H1 (cell line): Measurements from ENCODE around the gene GOLGB1. TPM values are rescaled to one million over a fixed set of nuclear protein-coding genes. Genes with fewer than 3 reads are reported as not detected.

Experiments
- CTCF ChIA-PET: fragments of 300-600 bp; sonication (Branson Sonifier 250); formaldehyde crosslinking; loops from one replicate; lab custom pipeline; 2021; ENCODE audit not compliant: partially characterized antibody; lab: Charles Lee
- POLR2A ChIA-PET: fragments of 300-600 bp; sonication (Branson Sonifier 250); formaldehyde crosslinking; loops from one replicate; lab custom pipeline; 2021; ENCODE audit warnings: inconsistent platforms; ENCODE audit not compliant: partially characterized antibody; lab: Charles Lee
- DNase-seq, 2 experiments: peaks; one replicate each; pipeline versions ENCODE4 v3.0.0 to v3.0.0-alpha.2; 2010 to 2022; ENCODE audit warnings: low spot score in 2 of 2, low read depth in 1 of 2, mixed read lengths in 1 of 2
- FAIRE-seq: peaks from 2 replicates; lab custom pipeline; 2011; peaks lifted over from hg19 to GRCh38; lab: Jason Lieb, UNC
- H2AFZ ChIP-seq: 2 replicates; pipeline ENCODE4 v1.8.1; 2012; ENCODE audit warnings: low read length, inconsistent platforms
- H2AK5ac ChIP-seq: 2 replicates; pipeline ENCODE4 v1.6.1; 2013; ENCODE audit warnings: low read depth, low read length
- H2BK120ac ChIP-seq: replicated peaks from 2 replicates; pipeline ENCODE3; 2013; ENCODE audit warnings: low read depth, low read length, inconsistent platforms
- H2BK12ac ChIP-seq: 2 replicates; pipeline ENCODE4 v1.6.1; 2013; ENCODE audit warnings: low read depth, low read length
- H2BK15ac ChIP-seq: 2 replicates; pipeline ENCODE4 v1.6.1; 2013; ENCODE audit warnings: low read length
- H2BK20ac ChIP-seq: 2 replicates; pipeline ENCODE4 v1.6.1; 2013; ENCODE audit warnings: low read length
- H2BK5ac ChIP-seq: 2 replicates; pipeline ENCODE4 v1.6.1; 2013; ENCODE audit warnings: low read depth, low read length
- H3K14ac ChIP-seq: 2 replicates; pipeline ENCODE4 v1.6.1; 2013; ENCODE audit warnings: inconsistent platforms; ENCODE audit not compliant: insufficient read length
- H3K18ac ChIP-seq: 2 replicates; pipeline ENCODE4 v1.6.1; 2013; ENCODE audit warnings: low read length; ENCODE audit errors: extremely low read depth
- H3K23ac ChIP-seq: 2 replicates; pipeline ENCODE4 v1.6.1; 2013; ENCODE audit warnings: inconsistent platforms; ENCODE audit not compliant: insufficient read length
- H3K23me2 ChIP-seq: 2 replicates; pipeline ENCODE4 v1.6.1; 2013; ENCODE audit warnings: low read depth, low read length
- H3K27ac ChIP-seq: 2 replicates; pipeline ENCODE4 v1.6.1; 2011; ENCODE audit warnings: low read depth, low read length, inconsistent platforms
- H3K27me3 ChIP-seq, 4 experiments: replicated peaks in 1 of 4; 1 replicate in 1 of 4; 2 replicates in 3 of 4; pipeline versions ENCODE4 v1.6.1 to v1.8.1; 2011 to 2013; ENCODE audit warnings: low read length in 3 of 4, mild to moderate bottlenecking in 3 of 4, inconsistent platforms in 2 of 4, mixed read lengths in 2 of 4, moderate library complexity in 1 of 4; ENCODE audit not compliant: control insufficient read depth in 3 of 4, insufficient read depth in 3 of 4; ENCODE audit errors: extremely low read depth in 1 of 4
- H3K36me3 ChIP-seq, 4 experiments: 2 replicates each; pipeline versions ENCODE4 v1.6.1 to v1.8.1; 2011 to 2013; ENCODE audit warnings: mild to moderate bottlenecking in 4 of 4, low read length in 3 of 4, moderate library complexity in 2 of 4, control low read depth in 1 of 4, inconsistent platforms in 1 of 4; ENCODE audit not compliant: insufficient read depth in 4 of 4, control insufficient read depth in 2 of 4
- H3K4ac ChIP-seq: replicated peaks from 2 replicates; pipeline ENCODE3; 2013; ENCODE audit warnings: low read length, low read depth, mixed read lengths, inconsistent platforms; ENCODE audit not compliant: insufficient read length
- H3K4me1 ChIP-seq, 4 experiments: replicated peaks in 1 of 4; 1 replicate in 1 of 4; 2 replicates in 3 of 4; pipeline versions ENCODE4 v1.6.1 to v1.8.1; 2011 to 2013; ENCODE audit warnings: low read length in 3 of 4, inconsistent platforms in 2 of 4, mixed read lengths in 1 of 4; ENCODE audit not compliant: insufficient read depth in 4 of 4, control insufficient read depth in 3 of 4
- H3K4me2 ChIP-seq, 2 experiments: 2 replicates each; pipeline versions ENCODE4 v1.6.1 to v1.8.1; 2011 to 2013; ENCODE audit warnings: low read depth in 2 of 2, low read length in 2 of 2, control low read depth in 1 of 2, inconsistent platforms in 1 of 2, mild to moderate bottlenecking in 1 of 2; ENCODE audit not compliant: insufficient read depth in 1 of 2
- H3K4me3 ChIP-seq, 4 experiments: fragments of 200-600, 300-600 bp in 1 of 4; sonication (generic), shearing (Covaris generic), sonication (Bioruptor Twin) in 1 of 4; 2 replicates each; pipeline versions ENCODE4 v1.5.1 to v1.8.1; 2011 to 2016; ENCODE audit warnings: low read length in 4 of 4, low read depth in 3 of 4, control low read depth in 2 of 4, inconsistent platforms in 2 of 4, mild to moderate bottlenecking in 2 of 4, mixed read lengths in 1 of 4, moderate library complexity in 1 of 4; ENCODE audit not compliant: insufficient read depth in 2 of 4; ENCODE audit errors: extremely low read depth in 1 of 4
- H3K56ac ChIP-seq: replicated peaks from 2 replicates; pipeline ENCODE3; 2013; ENCODE audit warnings: low read depth, mild to moderate bottlenecking, mixed read lengths, low read length, inconsistent platforms; ENCODE audit not compliant: insufficient read length
- H3K79me1 ChIP-seq: 2 replicates; pipeline ENCODE4 v1.6.1; 2013; ENCODE audit warnings: low read depth, low read length, control low read depth
- H3K79me2 ChIP-seq, 2 experiments: 2 replicates each; pipeline versions ENCODE4 v1.6.1 to v1.8.1; 2012 to 2013; ENCODE audit warnings: low read length in 2 of 2, mild to moderate bottlenecking in 2 of 2, inconsistent platforms in 1 of 2; ENCODE audit not compliant: insufficient read depth in 2 of 2, control insufficient read depth in 1 of 2
- H3K9ac ChIP-seq, 4 experiments: replicated peaks in 1 of 4; 1 replicate in 1 of 4; 2 replicates in 3 of 4; pipeline versions ENCODE4 v1.6.1 to v1.8.1; 2011 to 2013; ENCODE audit warnings: low read depth in 3 of 4, low read length in 3 of 4, control low read depth in 2 of 4, mild to moderate bottlenecking in 2 of 4, moderate library complexity in 2 of 4, inconsistent platforms in 1 of 4; ENCODE audit errors: extremely low read depth in 1 of 4
- H3K9me3 ChIP-seq, 2 experiments: 2 replicates each; pipeline versions ENCODE4 v1.6.1 to v1.8.1; 2012 to 2013; ENCODE audit warnings: mild to moderate bottlenecking in 2 of 2, moderate library complexity in 2 of 2, control low read depth in 1 of 2, inconsistent platforms in 1 of 2, low read depth in 1 of 2, low read length in 1 of 2, mixed read lengths in 1 of 2; ENCODE audit not compliant: insufficient read depth in 2 of 2
- H4K20me1 ChIP-seq, 2 experiments: replicated peaks in 1 of 2; 2 replicates each; pipeline versions ENCODE3 to v1.8.1; 2011 to 2013; ENCODE audit warnings: inconsistent platforms in 2 of 2, low read length in 2 of 2, mild to moderate bottlenecking in 1 of 2; ENCODE audit not compliant: insufficient read depth in 2 of 2, control insufficient read depth in 1 of 2
- H4K5ac ChIP-seq: 2 replicates; pipeline ENCODE4 v1.6.1; 2013; ENCODE audit warnings: low read length, low read depth, mixed read lengths, inconsistent platforms; ENCODE audit not compliant: insufficient read length
- H4K8ac ChIP-seq: 2 replicates; pipeline ENCODE4 v1.8.0; 2013; ENCODE audit warnings: mild to moderate bottlenecking, moderate library complexity, low read length, inconsistent platforms; ENCODE audit not compliant: insufficient read depth; ENCODE audit errors: extremely low read depth
- H4K91ac ChIP-seq: replicated peaks from 2 replicates; pipeline ENCODE3; 2013; ENCODE audit warnings: low read length, mixed read lengths, inconsistent platforms; ENCODE audit not compliant: insufficient read length
- ASH2L ChIP-seq: fragments of 200-600, 300-600 bp; sonication (generic); IDR thresholded peaks from one replicate; pipeline ENCODE4 v1.7.1; 2017; ENCODE audit warnings: low read length
- CREB1 ChIP-seq: IDR thresholded peaks from 2 replicates; pipeline ENCODE4 v1.6.1; 2012; ENCODE audit warnings: inconsistent platforms
- CTBP2 ChIP-seq: IDR thresholded peaks from 2 replicates; pipeline ENCODE4 v1.7.0; 2011; ENCODE audit warnings: borderline replicate concordance, mild to moderate bottlenecking, moderate library complexity, mixed read lengths, low read length; ENCODE audit not compliant: insufficient read depth, insufficient read length
- E2F6 ChIP-seq: IDR thresholded peaks from 2 replicates; pipeline ENCODE4 v1.6.1; 2012; ENCODE audit warnings: inconsistent platforms
- GABPA ChIP-seq: IDR thresholded peaks from 2 replicates; pipeline ENCODE4 v1.6.1; 2011; ENCODE audit warnings: mild to moderate bottlenecking, low read length, moderate library complexity, borderline replicate concordance; ENCODE audit not compliant: insufficient read depth
- HDAC6 ChIP-seq: IDR thresholded peaks from one replicate; pipeline ENCODE4 v1.7.1; 2012; ENCODE audit warnings: low read depth, mild to moderate bottlenecking, inconsistent platforms, low read length, moderate library complexity
- KDM1A ChIP-seq: fragments of 200-600, 300-600 bp; sonication (generic); IDR thresholded peaks from 2 replicates; pipeline ENCODE4 v1.7.1; 2016; ENCODE audit warnings: mild to moderate bottlenecking, low read length, borderline replicate concordance
- KDM5A ChIP-seq: fragments of 200-600 bp; IDR thresholded peaks from 2 replicates; pipeline ENCODE4 v1.7.1; 2012; ENCODE audit warnings: mild to moderate bottlenecking, low read length, inconsistent platforms, mixed read lengths
- POLR2A ChIP-seq, 2 experiments: IDR thresholded peaks; 1 replicate in 1 of 2; 2 replicates in 1 of 2; pipeline ENCODE4 v1.6.1; 2011; ENCODE audit warnings: low read depth in 2 of 2, low read length in 2 of 2, mild to moderate bottlenecking in 2 of 2; ENCODE audit errors: control extremely low read depth in 1 of 2
- RFX5 ChIP-seq: IDR thresholded peaks from 2 replicates; pipeline ENCODE4 v1.6.1; 2011; ENCODE audit warnings: low read depth, low read length, improper control_type of control experiment, borderline replicate concordance
- SIRT6 ChIP-seq: IDR thresholded peaks from one replicate; pipeline ENCODE4 v1.7.1; 2012; ENCODE audit warnings: low read length, inconsistent platforms
- TCF12 ChIP-seq: IDR thresholded peaks from 2 replicates; pipeline ENCODE4 v1.6.1; 2011; ENCODE audit warnings: low read depth, mild to moderate bottlenecking, low read length
- polyA plus RNA-seq, 7 experiments: library from polyadenylated mRNA; depleted of rRNA in 3 of 7; stranded (reverse) in 5 of 7; unstranded in 2 of 7; fragments of >200 nt in 5 of 7; fragments of 200-250 nt in 2 of 7; gene quantifications; 1 replicate in 5 of 7; 2 replicates in 1 of 7; 4 replicates in 1 of 7; pipeline versions ENCODE4 v1.2.1 to v1.2.3, GENCODE V29; 2011 to 2013; ENCODE audit warnings: missing spikeins in 2 of 7, mixed read lengths in 2 of 7
- total RNA-seq: library from RNA; stranded (reverse); fragmentation: NEBNext Ultra II Directional; extraction: Animal tissue kit (Norgen Biotek cat#: 25700); gene quantifications from 2 replicates; pipeline ENCODE4 v1.2.1, GENCODE V29; 2021
- TF ChIP-seq, protein P1 (sequence below): IDR thresholded peaks from 2 replicates; pipeline ENCODE4 v1.6.1; 2011; ENCODE audit warnings: low read length, improper control_type of control experiment

Gene GOLGB1
- total and polyA plus RNA-seq, 2 of the 8 experiments (the other 6 are each of a cell fraction or from before 2014, with no cell fraction given): 5.9 to 28.5 TPM

DNA sequence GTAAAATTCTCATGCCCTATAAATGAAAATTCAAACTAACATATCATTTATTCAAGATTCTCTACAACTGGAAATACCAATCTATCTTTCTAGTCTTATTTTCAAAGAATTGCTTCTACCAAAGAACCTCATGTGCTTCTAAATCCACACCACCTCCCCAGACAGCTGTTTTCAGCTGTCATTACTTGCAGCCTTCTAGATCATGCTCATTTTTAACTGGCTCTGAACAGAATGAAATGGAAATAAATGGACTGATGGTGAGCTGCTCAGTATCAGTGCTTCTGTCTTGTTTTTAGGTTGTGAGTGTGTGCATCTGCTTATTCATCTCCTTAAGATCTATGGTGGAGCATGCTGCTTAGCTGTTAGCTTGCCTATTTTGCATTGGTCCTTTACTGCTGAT, 29.4 kb downstream of the GOLGB1 start:
- Histone ChIP-seq H3K27ac (no peak overlapping the region), H3K79me2 (no peaks in the 10 kb centered on the region)
- no peak for FAIRE-seq

More for the DNA sequence above, 29.4 kb downstream of the GOLGB1 start:
- H2BK20ac ChIP-seq: no peak overlapping the region
- H4K20me1 ChIP-seq: no peaks in the 10 kb centered on the region
- no peaks in the 10 kb centered on the region for H3K4me1 ChIP-seq
- no peaks in the 10 kb centered on the region for H3K27me3 ChIP-seq
- no peak overlapping the region for H3K14ac ChIP-seq
- no peak overlapping the region for H3K23ac ChIP-seq
- H3K4ac ChIP-seq: no peak overlapping the region
- H2BK15ac ChIP-seq: no peak overlapping the region
- H4K5ac ChIP-seq: no peak overlapping the region
- no peak overlapping the region for H3K4me3 ChIP-seq
- H3K79me1 ChIP-seq: no peaks in the 10 kb centered on the region
- ChIA-PET CTCF (no interaction called here), POLR2A (no interaction called here)
- H4K8ac ChIP-seq: no peak overlapping the region
- H3K18ac ChIP-seq: no peak overlapping the region
- H4K91ac ChIP-seq: no peak overlapping the region
- no peak overlapping the region; a peak in 1 of 7 replicates for H3K9ac ChIP-seq
- no peaks in the 10 kb centered on the region for H3K23me2 ChIP-seq
- no peak overlapping the region for H2BK120ac ChIP-seq
- 0 out of 4 replicates have a peak, but pooled peaks cover 0 to 2% of the 10 kb centered on the region in 2 experiments for H3K9me3 ChIP-seq
- no peak overlapping the region for H3K4me2 ChIP-seq
- TF ChIP-seq KDM5A (no peak), RFX5 (no peak), CTBP2 (no peak), ASH2L (no peak), KDM1A (no peak), TCF12 (no peak), CREB1 (no peak), GABPA (no peak), E2F6 (no peak), POLR2A (IDR thresholded peaks at IDR 0.05; ENCODE audit: control extremely low read depth in 1 of 2, low read depth in 2 of 2, low read length in 2 of 2) (no peak), HDAC6 (no peak), SIRT6 (no peak)
- TF ChIP-seq, protein P1, sequence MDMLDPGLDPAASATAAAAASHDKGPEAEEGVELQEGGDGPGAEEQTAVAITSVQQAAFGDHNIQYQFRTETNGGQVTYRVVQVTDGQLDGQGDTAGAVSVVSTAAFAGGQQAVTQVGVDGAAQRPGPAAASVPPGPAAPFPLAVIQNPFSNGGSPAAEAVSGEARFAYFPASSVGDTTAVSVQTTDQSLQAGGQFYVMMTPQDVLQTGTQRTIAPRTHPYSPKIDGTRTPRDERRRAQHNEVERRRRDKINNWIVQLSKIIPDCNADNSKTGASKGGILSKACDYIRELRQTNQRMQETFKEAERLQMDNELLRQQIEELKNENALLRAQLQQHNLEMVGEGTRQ: no peak
- H2AFZ ChIP-seq: no peak overlapping the region
- peaks cover 14 to 58% (median 45%) of the 10 kb centered on the region in 4 experiments for H3K36me3 ChIP-seq
- no peak overlapping the region for H2BK5ac ChIP-seq
- no peak overlapping the region for H3K56ac ChIP-seq
- no peak for DNase-seq
- no peak overlapping the region for H2AK5ac ChIP-seq
- H2BK12ac ChIP-seq: no peak overlapping the region
